Keratinocyte (primary cell): ENCODE measurements around the gene CUX1. TPM values are rescaled to one million over a fixed set of nuclear protein-coding genes. Genes with fewer than 3 reads are reported as not detected.

Source experiments
- DNase-seq: peaks from one replicate; pipeline ENCODE4 v3.0.0-alpha.2; 2011; ENCODE audit warnings: low read depth, missing footprints, low spot score
- FAIRE-seq: peaks from 2 replicates; lab custom pipeline; 2011; peaks lifted over from hg19 to GRCh38; lab: Jason Lieb, UNC
- H2AFZ ChIP-seq: 2 replicates; pipeline ENCODE4 v1.6.0; 2012; ENCODE audit warnings: low read length, control low read depth, inconsistent platforms; ENCODE audit not compliant: control insufficient read depth
- H3K27ac ChIP-seq: 2 replicates; pipeline ENCODE4 v1.5.1; 2011; ENCODE audit warnings: low read length; ENCODE audit not compliant: control insufficient read depth, insufficient read depth
- H3K27me3 ChIP-seq: 3 replicates; pipeline ENCODE4 v1.6.0; 2011; ENCODE audit warnings: low read length; ENCODE audit not compliant: control insufficient read depth, insufficient read depth; ENCODE audit errors: extremely low read depth
- H3K36me3 ChIP-seq, 2 experiments: 2 replicates in 1 of 2; 3 replicates in 1 of 2; pipeline ENCODE4 v1.5.1; 2011; ENCODE audit warnings: low read length in 2 of 2, mild to moderate bottlenecking in 1 of 2; ENCODE audit not compliant: control insufficient read depth in 2 of 2, insufficient read depth in 2 of 2; ENCODE audit errors: extremely low read depth in 1 of 2
- H3K4me1 ChIP-seq: 3 replicates; pipeline ENCODE4 v1.5.1; 2011; ENCODE audit warnings: low read length; ENCODE audit not compliant: control insufficient read depth, insufficient read depth; ENCODE audit errors: extremely low read depth
- H3K4me2 ChIP-seq: 3 replicates; pipeline ENCODE4 v1.6.0; 2011; ENCODE audit warnings: low read depth, low read length; ENCODE audit not compliant: control insufficient read depth, insufficient read depth; ENCODE audit errors: extremely low read depth
- H3K4me3 ChIP-seq, 3 experiments: fragments of 200-600 bp in 1 of 3; sonication (generic) in 1 of 3; 2 replicates in 2 of 3; 3 replicates in 1 of 3; pipeline ENCODE4 v1.5.1; 2011 to 2016; ENCODE audit warnings: low read length in 3 of 3, mild to moderate bottlenecking in 3 of 3, control low read depth in 2 of 3, inconsistent platforms in 1 of 3, low read depth in 1 of 3, mixed read lengths in 1 of 3, mixed run types in 1 of 3, moderate library complexity in 1 of 3; ENCODE audit not compliant: control insufficient read depth in 2 of 3, insufficient read depth in 2 of 3; ENCODE audit errors: extremely low read depth in 1 of 3
- H3K79me2 ChIP-seq: 2 replicates; pipeline ENCODE4 v1.6.0; 2012; ENCODE audit warnings: low read length; ENCODE audit not compliant: control insufficient read depth, insufficient read depth
- H3K9ac ChIP-seq: 3 replicates; pipeline ENCODE4 v1.6.0; 2011; ENCODE audit warnings: low read length; ENCODE audit not compliant: control insufficient read depth, insufficient read depth; ENCODE audit errors: extremely low read depth
- H3K9me1 ChIP-seq: 3 replicates; pipeline ENCODE4 v1.6.0; 2011; ENCODE audit warnings: low read length; ENCODE audit not compliant: control insufficient read depth, insufficient read depth; ENCODE audit errors: extremely low read depth
- H3K9me3 ChIP-seq: 2 replicates; pipeline ENCODE4 v1.5.1; 2012; ENCODE audit warnings: low read depth, low read length; ENCODE audit not compliant: control insufficient read depth
- H4K20me1 ChIP-seq: 3 replicates; pipeline ENCODE4 v1.6.0; 2011; ENCODE audit warnings: low read length; ENCODE audit not compliant: control insufficient read depth, insufficient read depth; ENCODE audit errors: extremely low read depth
- EZH2 ChIP-seq: IDR thresholded peaks from one replicate; pipeline ENCODE4 v1.6.1; 2012; ENCODE audit warnings: inconsistent platforms, mild to moderate bottlenecking, low read length, moderate library complexity
- dilution Hi-C: fragments of 300-500 bp; cut with MboI; formaldehyde crosslinking; loops from one replicate; pipeline ENCODE4 v1.7.0; 2020; ENCODE audit warnings: low sequenced_read_pairs; ENCODE audit not compliant: extremely low pct_ligation_motif_present
- polyA plus RNA-seq, 5 experiments: library from polyadenylated mRNA; depleted of rRNA in 3 of 5; stranded (reverse) in 3 of 5; stranded (forward) in 1 of 5; unstranded in 1 of 5; fragments of >200 nt; gene quantifications; 1 replicate in 1 of 5; 2 replicates in 3 of 5; 3 replicates in 1 of 5; pipeline versions ENCODE4 v1.2.1 to v1.2.3, GENCODE V29; 2011 to 2012; ENCODE audit warnings: missing spikeins in 2 of 5, low read depth in 1 of 5, low replicate concordance in 1 of 5
- TF ChIP-seq, protein P1 (sequence below), 3 experiments: IDR thresholded peaks in 1 of 3; conservative IDR thresholded peaks in 1 of 3; optimal IDR thresholded peaks in 1 of 3; 2 replicates in 2 of 3; 3 replicates in 1 of 3; pipeline versions ENCODE3 to v1.5.1; 2011; ENCODE audit warnings: low read length in 3 of 3, mild to moderate bottlenecking in 3 of 3, moderate library complexity in 2 of 3, control low read depth in 1 of 3, inconsistent platforms in 1 of 3; ENCODE audit not compliant: insufficient read depth in 2 of 3; ENCODE audit errors: extremely low read depth in 1 of 3

Gene CUX1
- polyA plus RNA-seq, 1 donor (not counting 4 experiments of a cell fraction or from before 2014, with no cell fraction given): 18.3 TPM

DNA sequence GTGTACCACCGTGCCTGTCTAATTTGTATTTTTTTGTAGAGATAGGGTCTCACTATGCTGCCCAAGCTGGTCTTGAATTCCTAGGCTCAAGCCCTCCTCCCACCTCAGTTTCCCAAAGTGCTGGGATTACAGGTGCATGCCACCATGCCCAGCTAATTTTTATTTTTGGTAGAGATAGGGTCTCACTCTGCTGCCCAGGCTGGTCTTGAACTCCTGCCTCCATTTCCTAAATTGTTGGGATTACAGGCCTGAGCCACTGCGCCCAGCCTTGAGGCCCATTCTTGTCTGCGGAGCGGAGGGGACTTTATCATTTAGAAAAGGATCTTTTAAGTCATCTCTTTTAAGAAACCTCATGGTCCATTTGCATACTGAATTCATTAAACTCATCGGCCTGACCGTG, 247.8 kb downstream of the CUX1 start:
- H3K27ac ChIP-seq: no peak overlapping the region
- no peaks in the 10 kb centered on the region for H4K20me1 ChIP-seq
- H3K4me3 ChIP-seq: no peak overlapping the region
- peaks cover 2% of the 10 kb centered on the region for H3K9me1 ChIP-seq
- no peaks in the 10 kb centered on the region for H3K9me3 ChIP-seq
- H3K4me1 ChIP-seq: peaks cover 18% of the 10 kb centered on the region
- H3K9ac ChIP-seq: no peak overlapping the region
- no peak for TF ChIP-seq EZH2
- TF ChIP-seq, protein P1, sequence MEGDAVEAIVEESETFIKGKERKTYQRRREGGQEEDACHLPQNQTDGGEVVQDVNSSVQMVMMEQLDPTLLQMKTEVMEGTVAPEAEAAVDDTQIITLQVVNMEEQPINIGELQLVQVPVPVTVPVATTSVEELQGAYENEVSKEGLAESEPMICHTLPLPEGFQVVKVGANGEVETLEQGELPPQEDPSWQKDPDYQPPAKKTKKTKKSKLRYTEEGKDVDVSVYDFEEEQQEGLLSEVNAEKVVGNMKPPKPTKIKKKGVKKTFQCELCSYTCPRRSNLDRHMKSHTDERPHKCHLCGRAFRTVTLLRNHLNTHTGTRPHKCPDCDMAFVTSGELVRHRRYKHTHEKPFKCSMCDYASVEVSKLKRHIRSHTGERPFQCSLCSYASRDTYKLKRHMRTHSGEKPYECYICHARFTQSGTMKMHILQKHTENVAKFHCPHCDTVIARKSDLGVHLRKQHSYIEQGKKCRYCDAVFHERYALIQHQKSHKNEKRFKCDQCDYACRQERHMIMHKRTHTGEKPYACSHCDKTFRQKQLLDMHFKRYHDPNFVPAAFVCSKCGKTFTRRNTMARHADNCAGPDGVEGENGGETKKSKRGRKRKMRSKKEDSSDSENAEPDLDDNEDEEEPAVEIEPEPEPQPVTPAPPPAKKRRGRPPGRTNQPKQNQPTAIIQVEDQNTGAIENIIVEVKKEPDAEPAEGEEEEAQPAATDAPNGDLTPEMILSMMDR (optimal IDR thresholded peaks at IDR 0.05 in 1 of 3, IDR thresholded peaks at IDR 0.05 in 1 of 3, conservative IDR thresholded peaks at IDR 0.05 in 1 of 3; ENCODE audit: extremely low read depth in 1 of 3, insufficient read depth in 2 of 3, low read length in 3 of 3): no peak
- H2AFZ ChIP-seq: no peak overlapping the region
- H3K27me3 ChIP-seq: no peaks in the 10 kb centered on the region
- DNase-seq (no peak), FAIRE-seq (no peak)
- dilution Hi-C loops: no loop called here
- H3K4me2 ChIP-seq: no peak overlapping the region
- no peaks in the 10 kb centered on the region for H3K36me3 ChIP-seq
- H3K79me2 ChIP-seq: no peaks in the 10 kb centered on the region

DNA sequence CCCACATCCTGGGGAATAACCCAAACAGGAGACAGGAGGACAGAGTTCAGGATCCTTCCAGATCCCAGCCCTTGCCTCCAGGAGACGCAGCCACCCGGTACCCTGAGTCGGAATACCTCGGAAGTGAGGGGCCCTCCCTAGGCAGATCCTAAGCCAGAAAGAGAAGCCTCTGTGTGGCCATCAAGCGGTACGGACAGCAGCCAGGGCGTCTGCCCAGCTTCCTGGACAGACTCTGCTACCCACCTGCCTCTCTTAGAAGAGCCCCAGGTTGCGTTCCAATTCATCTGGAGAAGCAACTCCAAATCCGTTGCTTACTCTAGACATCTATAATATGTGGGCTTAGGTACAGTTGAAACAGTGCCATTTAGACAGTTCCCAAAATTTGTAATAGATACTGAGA, 249.1 kb downstream of the CUX1 start:
- Histone ChIP-seq H3K9ac (no peak overlapping the region), H3K4me2 (no peak overlapping the region), H3K79me2 (no peaks in the 10 kb centered on the region), H3K27me3 (no peaks in the 10 kb centered on the region), H4K20me1 (no peaks in the 10 kb centered on the region), H3K9me1 (peaks cover 2% of the 10 kb centered on the region), H3K4me3 (no peak overlapping the region), H2AFZ (no peak overlapping the region), H3K9me3 (no peaks in the 10 kb centered on the region), H3K27ac (no peak overlapping the region), H3K4me1 (peaks cover 18% of the 10 kb centered on the region), H3K36me3 (peaks cover 0 to 4% of the 10 kb centered on the region in 2 experiments)
- TF ChIP-seq, protein P1 (optimal IDR thresholded peaks at IDR 0.05 in 1 of 3, IDR thresholded peaks at IDR 0.05 in 1 of 3, conservative IDR thresholded peaks at IDR 0.05 in 1 of 3; ENCODE audit: extremely low read depth in 1 of 3, insufficient read depth in 2 of 3, low read length in 3 of 3): no peak
- TF ChIP-seq EZH2: no peak
- DNase-seq (no peak), FAIRE-seq (no peak)
- dilution Hi-C loops: no loop called here
